Spinal cord (tissue), 10 donors: ENCODE results near the gene PROK1. TPM values are rescaled to one million over a fixed set of nuclear protein-coding genes. Genes with fewer than 3 reads are reported as not detected.
A peak's percentile ranks its signal among the peaks of the same experiment; 100 is the strongest.
"Not testable (repeated sequence)": the region's sequence is repeated elsewhere in the genome, so short reads cannot be mapped to it uniquely, and the experiment has no call there.

Source experiments
- DNase-seq, 6 donors: peaks; one replicate each; pipeline versions ENCODE4 v3.0.0 to v3.0.0-alpha.2; 2013 to 2015; ENCODE audit warnings: low spot score in 6 of 6, low read depth in 4 of 6
- H3K27ac ChIP-seq: one replicate; pipeline ENCODE4 v1.5.1; 2013; ENCODE audit warnings: low read depth, low read length, control low read depth
- H3K27me3 ChIP-seq: one replicate; pipeline ENCODE4 v1.6.1; 2013; ENCODE audit warnings: low read length; ENCODE audit not compliant: control insufficient read depth, insufficient read depth
- H3K36me3 ChIP-seq: one replicate; pipeline ENCODE4 v1.6.1; 2013; ENCODE audit warnings: low read length; ENCODE audit not compliant: control insufficient read depth, insufficient read depth
- H3K4me1 ChIP-seq: one replicate; pipeline ENCODE4 v1.6.1; 2013; ENCODE audit warnings: low read length; ENCODE audit not compliant: control insufficient read depth, insufficient read depth
- H3K4me3 ChIP-seq: one replicate; pipeline ENCODE4 v1.5.1; 2013; ENCODE audit warnings: low read depth, low read length, control low read depth
- H3K9me3 ChIP-seq: one replicate; pipeline ENCODE4 v1.6.1; 2013; ENCODE audit warnings: low read length; ENCODE audit not compliant: control insufficient read depth, insufficient read depth
- WGBS: methylation state at CpG from one replicate; pipeline ENCODE4 v1.1.5; 2013; ENCODE audit warnings: missing lambda C conversion rate; ENCODE audit not compliant: insufficient coverage; 5-methylcytosine and 5-hydroxymethylcytosine counted together
- long read RNA-seq, 4 donors: transcript quantifications; one replicate each; lab custom pipeline, GENCODE V29; 2026
- polyA plus RNA-seq, 2 donors: library from polyadenylated mRNA; unstranded; fragments of 120-200 nt; gene quantifications; one replicate each; pipeline ENCODE4 v1.2.1, GENCODE V29; 2013; ENCODE audit not compliant: insufficient read length in 2 of 2
- total RNA-seq, 2 donors: library from RNA; depleted of rRNA in 1 of 2; stranded (reverse); fragments of 120-200 nt in 1 of 2; fragments of >200 nt in 1 of 2; gene quantifications; one replicate each; pipeline versions ENCODE4 v1.2.3 to v1.2.4, GENCODE V29; 2013 to 2014
- donor health status: healthy.

Gene PROK1, protein sequence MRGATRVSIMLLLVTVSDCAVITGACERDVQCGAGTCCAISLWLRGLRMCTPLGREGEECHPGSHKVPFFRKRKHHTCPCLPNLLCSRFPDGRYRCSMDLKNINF
- total RNA-seq (under 1 TPM; 0.17 to 0.30 TPM), polyA plus RNA-seq (1 to 10 TPM in 1 of 2 donors, under 1 TPM in 1; 0.59 to 1.0 TPM)
- long read RNA-seq, donor 1: 0 reads
- long read RNA-seq, donor 2: 0 reads
- long read RNA-seq, donor 3: 0 reads
- long read RNA-seq, donor 4: 0 reads

DNA sequence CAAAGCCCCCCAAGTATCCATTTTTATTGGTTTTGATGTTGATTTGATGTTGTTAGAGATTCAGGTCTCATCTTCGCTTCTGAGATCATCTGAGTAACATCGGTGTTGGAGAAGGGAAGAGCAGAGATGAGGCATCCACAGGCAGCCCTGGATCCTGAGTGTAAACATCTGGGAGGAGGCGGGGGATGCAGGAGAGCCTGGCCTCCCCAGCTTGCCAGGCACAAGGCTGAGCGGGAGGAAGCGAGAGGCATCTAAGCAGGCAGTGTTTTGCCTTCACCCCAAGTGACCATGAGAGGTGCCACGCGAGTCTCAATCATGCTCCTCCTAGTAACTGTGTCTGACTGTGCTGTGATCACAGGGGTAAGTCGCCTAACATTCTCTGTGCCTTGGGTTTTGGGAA is at the start of gene PROK1:
Gene PROK1 (plus strand): TSS at position 221 of the 400 bp plus-strand sequence. CDS start 68 bp downstream, at position 289.
- no peaks in the 10 kb centered on the region for H3K9me3 ChIP-seq
- H3K4me3 ChIP-seq: no peak within 1 kb of the TSS
- no peaks in the 10 kb centered on the region for H3K27me3 ChIP-seq
- no peak for DNase-seq
- 78% methylated on average over 8 of the region's 8 CpGs for WGBS
- peaks cover 4% of the 10 kb centered on the region for H3K4me1 ChIP-seq
- no peaks in the 10 kb centered on the region for H3K36me3 ChIP-seq
- no peak within 1 kb of the TSS for H3K27ac ChIP-seq

DNA sequence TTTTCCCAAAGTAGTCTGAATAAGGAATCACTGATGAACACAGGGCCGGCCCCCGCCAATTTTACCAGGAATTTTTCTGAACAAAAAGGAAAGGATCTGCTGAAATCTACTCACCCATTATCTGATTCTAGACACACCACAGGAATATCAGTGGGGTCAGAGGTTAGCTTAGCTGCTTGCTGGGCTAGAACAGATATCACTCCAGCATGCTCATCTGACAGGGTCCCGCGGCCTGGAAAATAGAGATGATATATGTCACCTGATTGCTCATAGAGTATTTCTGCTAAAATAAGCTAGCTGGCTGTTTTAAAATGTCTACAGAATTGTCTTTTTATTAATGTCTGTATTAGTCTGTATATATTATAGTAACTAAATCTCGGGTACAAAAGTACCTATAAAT is 47.1 kb upstream of the PROK1 start:
- Histone ChIP-seq H3K36me3 (peaks cover 27% of the 10 kb centered on the region), H3K9me3 (no peaks in the 10 kb centered on the region), H3K4me1 (peaks cover 11% of the 10 kb centered on the region), H3K4me3 (no peak overlapping the region), H3K27ac (no peak overlapping the region), H3K27me3 (no peaks in the 10 kb centered on the region)
- no CpG with 5 or more reads among the region's 5 CpGs for WGBS
- DNase-seq: no peak

DNA sequence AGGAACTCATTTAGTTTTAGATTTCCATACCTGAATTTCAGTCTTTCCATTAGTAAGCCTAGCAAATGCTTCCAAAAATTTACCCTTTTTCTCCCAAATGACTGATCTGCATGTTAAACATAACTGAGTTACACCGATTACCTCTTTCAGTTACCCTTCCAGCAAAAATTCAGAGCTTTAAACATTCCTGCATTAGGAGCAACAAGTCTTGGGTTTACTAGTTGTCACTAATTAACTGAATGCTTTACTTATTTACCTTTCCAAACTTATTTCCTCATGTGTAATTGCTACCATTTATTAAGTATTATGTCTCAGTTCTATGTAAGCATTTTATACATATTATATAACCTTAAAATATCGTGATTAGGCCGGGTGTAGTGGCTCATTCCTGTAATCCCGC is 46.5 kb upstream of the PROK1 start:
- H3K36me3 ChIP-seq: peaks cover 27% of the 10 kb centered on the region
- DNase-seq: no peak
- H3K4me3 ChIP-seq: no peak overlapping the region
- H3K27ac ChIP-seq: no peak overlapping the region
- 100% methylated on average over 1 of the region's 4 CpGs for WGBS
- H3K27me3 ChIP-seq: no peaks in the 10 kb centered on the region
- H3K9me3 ChIP-seq: no peaks in the 10 kb centered on the region
- H3K4me1 ChIP-seq: peaks cover 11% of the 10 kb centered on the region

DNA sequence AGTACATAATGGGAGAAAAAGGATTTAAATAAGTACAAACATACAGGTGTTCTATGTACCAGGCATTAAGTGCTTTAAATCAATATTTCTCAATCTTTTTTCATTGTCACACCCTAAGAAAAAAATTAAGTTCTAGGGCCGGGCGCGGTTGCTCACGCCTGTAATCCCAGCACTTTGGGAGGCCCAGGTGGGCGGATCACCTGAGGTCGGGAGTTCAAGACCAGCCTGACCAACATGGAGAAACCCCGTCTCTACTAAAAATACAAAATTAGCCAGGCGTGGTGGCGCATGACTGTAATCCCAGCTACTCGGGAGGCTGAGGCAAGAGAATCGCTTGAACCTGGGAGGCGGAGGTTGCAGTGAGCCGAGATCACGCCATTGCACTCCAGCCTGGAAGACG is 44.5 kb upstream of the PROK1 start:
- WGBS: 80% methylated on average over 2 of the region's 15 CpGs
- not testable (repeated sequence) for H3K27ac ChIP-seq

DNA sequence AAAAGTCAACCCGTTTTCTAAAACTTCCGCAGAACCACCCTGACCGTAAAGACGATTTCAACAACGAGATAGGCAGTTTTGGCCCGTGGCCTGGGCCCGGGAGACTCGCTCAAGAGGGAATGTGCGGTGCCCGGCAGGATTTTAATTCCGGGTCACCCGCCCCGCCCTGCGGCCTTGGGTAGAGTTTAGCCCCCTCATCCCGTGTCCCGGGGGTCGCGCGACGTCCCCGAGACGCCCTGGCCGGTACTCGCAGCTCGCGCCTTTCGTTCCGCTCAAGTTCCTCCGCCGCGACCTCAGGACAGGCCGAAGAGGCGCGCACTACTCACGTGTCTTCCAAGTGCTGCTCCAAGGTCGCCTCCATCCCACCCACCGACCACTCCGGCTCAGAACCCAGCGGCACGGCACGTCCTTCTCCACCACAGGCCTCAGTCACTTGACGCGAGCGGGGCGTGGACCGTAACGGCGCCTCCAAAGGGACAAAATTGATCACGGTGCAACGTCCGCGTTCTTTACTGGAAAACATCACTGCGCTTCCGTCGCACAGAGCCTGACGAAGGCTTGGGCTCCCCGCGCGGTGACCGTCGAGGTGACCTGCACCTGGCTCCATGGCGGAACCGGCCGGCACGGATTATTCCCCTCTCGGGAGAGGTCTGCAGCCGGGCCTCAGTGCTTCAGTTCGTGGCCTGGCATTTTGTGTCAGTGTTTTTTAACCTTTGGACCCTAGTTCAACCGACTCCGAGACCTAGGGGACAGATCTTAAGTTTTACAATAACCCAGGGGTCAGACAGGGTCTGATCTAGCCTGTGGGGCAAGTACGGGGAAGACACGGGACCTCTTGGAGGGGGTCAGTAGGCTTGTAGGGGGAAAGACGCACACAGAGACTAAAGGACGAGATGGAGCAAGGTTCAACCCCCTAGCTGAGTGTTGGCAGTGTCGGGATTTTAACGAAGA is 43.4 kb upstream of the PROK1 start, which contains the start of gene LAMTOR5:
Gene LAMTOR5 (minus strand): TSS at position 435 of the 951 bp plus-strand sequence. CDS start 74 bp downstream, at position 361.
- Histone ChIP-seq H3K27me3 (no peaks in the 10 kb centered on the region), H3K27ac (peak within 1 kb of the TSS; percentile 91), H3K4me1 (peaks cover 11% of the 10 kb centered on the region), H3K4me3 (peak within 1 kb of the TSS; percentile 95), H3K36me3 (peaks cover 10% of the 10 kb centered on the region), H3K9me3 (no peaks in the 10 kb centered on the region)
- WGBS: under 1% methylated on average over 76 of the region's 76 CpGs
- DNase-seq: peak; percentile 88 to 98 (median 90)

More for the DNA sequence above, 44.5 kb upstream of the PROK1 start:
- Histone ChIP-seq H3K36me3 (peaks cover 15% of the 10 kb centered on the region), H3K4me1 (peaks cover 11% of the 10 kb centered on the region), H3K4me3 (peak overlapping the region; percentile 95)
- DNase-seq, H3K27me3 ChIP-seq, H3K9me3 ChIP-seq: not testable (repeated sequence)

DNA sequence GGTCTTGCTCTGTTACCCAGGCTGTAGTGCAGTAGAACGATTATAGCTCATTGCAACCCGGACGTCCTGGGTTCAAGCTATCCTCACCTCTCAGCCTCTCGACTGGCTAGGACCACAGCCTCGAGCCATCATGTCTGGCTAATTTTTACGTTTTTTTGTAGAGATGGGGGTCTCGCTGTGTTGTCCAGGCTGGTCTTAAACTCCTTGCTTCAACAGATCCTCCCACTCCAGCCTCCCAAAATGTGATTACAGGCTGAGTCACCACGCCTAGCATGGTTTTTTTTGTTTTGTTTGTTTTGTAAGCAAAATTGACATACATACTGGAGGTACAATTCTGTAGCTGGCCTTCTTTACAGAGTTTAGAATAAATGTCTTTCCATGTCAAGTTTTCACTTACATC is 42.5 kb upstream of the PROK1 start:
- WGBS: 87% methylated on average over 7 of the region's 8 CpGs
- H3K9me3 ChIP-seq: no peaks in the 10 kb centered on the region
- DNase-seq: no peak
- no peaks in the 10 kb centered on the region for H3K27me3 ChIP-seq
- H3K27ac ChIP-seq: no peak overlapping the region
- H3K4me1 ChIP-seq: peaks cover 11% of the 10 kb centered on the region
- no peak overlapping the region for H3K4me3 ChIP-seq
- peaks cover 6% of the 10 kb centered on the region for H3K36me3 ChIP-seq

DNA sequence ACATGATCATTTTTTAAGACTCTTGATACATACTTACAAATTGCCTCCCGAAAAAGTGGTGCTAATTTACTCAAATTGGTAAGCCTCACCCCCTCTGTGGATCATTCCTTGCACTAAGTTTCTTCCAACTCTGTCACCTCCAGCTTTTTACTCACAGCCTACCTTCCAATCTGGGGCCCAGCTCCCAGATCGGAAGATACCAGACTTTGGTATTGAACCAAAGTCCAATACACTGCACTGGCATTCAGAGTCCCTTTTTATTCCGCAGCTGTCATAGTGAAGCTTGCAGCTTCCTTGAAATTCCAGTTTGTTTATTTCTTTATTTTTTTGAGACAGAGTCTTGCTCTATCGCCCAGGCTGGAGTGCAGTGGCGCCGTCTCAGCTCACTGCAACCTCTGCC is 41.6 kb upstream of the PROK1 start:
- no peak overlapping the region for H3K27ac ChIP-seq
- H3K27me3 ChIP-seq: no peaks in the 10 kb centered on the region
- H3K4me1 ChIP-seq: peaks cover 11% of the 10 kb centered on the region
- no peak overlapping the region for H3K4me3 ChIP-seq
- H3K9me3 ChIP-seq: no peaks in the 10 kb centered on the region
- WGBS: 95% methylated on average over 6 of the region's 6 CpGs
- DNase-seq: no peak
- peaks cover 3% of the 10 kb centered on the region for H3K36me3 ChIP-seq

DNA sequence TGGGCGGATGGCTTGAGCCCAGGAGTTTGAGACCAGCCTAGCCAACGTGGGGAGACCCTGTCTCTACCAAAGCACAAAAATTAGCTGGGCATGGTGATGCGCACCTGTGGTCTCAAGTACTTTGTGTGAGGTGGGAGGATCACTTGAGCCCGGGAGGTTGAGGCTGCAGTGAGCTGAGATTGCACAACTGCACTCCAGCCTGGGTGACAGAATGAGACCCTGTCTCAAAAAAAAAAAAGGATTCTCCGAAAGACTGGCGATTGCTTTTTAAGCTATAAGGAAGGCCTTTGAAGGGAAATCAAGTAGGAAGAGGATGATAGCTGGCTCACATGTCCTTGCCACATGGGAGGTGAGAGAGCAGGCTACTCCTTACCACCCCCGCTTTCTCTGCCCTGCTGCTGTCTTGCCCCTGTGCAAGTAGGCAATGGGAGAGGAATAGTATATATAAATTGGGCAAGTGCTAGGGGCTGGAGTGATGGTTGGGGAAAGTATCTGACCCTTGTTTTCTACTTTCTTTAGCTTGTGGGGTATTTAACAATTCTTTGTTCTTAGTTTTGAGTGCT is 39.7 kb upstream of the PROK1 start:
- Histone ChIP-seq H3K4me3 (no peak overlapping the region), H3K4me1 (peaks cover 11% of the 10 kb centered on the region), H3K9me3 (no peaks in the 10 kb centered on the region), H3K36me3 (no peaks in the 10 kb centered on the region), H3K27me3 (no peaks in the 10 kb centered on the region), H3K27ac (no peak overlapping the region)
- 93% methylated on average over 5 of the region's 7 CpGs for WGBS
- DNase-seq: no peak

DNA sequence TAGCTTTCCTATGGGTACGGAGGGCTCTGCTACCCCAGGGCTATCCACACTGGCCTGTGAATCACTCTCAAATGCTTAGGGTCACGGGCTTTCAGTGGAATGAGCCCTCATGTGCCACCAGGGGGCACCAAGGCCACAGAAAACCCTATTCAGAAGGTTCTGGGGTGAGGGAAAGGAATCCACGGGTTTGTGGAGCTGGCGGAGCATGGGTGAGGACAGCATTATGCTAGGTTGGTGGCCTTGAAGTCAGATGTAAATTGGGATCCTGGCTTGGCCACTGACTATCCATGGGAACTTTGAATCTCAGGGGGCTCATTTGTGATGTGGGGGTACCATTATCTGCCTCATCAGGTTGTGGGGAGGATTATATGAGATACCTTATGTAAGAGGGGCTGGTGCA is 38.4 kb upstream of the PROK1 start:
- Histone ChIP-seq H3K36me3 (no peaks in the 10 kb centered on the region), H3K27ac (no peak overlapping the region), H3K4me1 (peaks cover 6% of the 10 kb centered on the region), H3K9me3 (no peaks in the 10 kb centered on the region), H3K27me3 (no peaks in the 10 kb centered on the region), H3K4me3 (no peak overlapping the region)
- WGBS: 25% methylated on average over 4 of the region's 4 CpGs
- peak in 3 of 6 donors; percentile 52 to 87 (median 80) for DNase-seq
